MV-4-11 (cell line): ENCODE results near the gene TRMT11.
"Not testable (repeated sequence)": the region's sequence is repeated elsewhere in the genome, so short reads cannot be mapped to it uniquely, and the experiment has no call there.

Experiments used
- DNase-seq: peaks from one replicate; lab custom pipeline; 2025; lab: John Stamatoyannopoulos, UW

TRMT11 gene

DNA sequence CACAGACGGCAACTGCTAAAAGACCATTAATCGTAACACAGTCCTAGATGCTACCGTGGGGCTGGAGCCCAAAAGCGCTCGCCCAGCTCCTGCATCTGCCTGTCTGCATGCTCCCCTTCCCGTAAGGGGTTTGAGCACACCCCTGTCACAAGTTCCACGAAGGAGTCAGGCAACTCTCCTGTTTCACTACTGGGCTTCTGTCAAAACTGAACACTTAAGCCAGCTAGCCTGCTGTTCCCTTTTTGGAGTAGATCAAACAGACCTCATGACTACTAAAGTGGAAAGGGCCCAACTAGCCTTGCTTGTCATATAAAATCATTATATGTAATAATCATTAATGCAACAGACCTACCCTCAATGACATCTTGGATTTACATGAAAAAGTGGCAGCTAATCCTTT, 61.3 kb downstream of the TRMT11 start:
- DNase-seq = no peak

DNA sequence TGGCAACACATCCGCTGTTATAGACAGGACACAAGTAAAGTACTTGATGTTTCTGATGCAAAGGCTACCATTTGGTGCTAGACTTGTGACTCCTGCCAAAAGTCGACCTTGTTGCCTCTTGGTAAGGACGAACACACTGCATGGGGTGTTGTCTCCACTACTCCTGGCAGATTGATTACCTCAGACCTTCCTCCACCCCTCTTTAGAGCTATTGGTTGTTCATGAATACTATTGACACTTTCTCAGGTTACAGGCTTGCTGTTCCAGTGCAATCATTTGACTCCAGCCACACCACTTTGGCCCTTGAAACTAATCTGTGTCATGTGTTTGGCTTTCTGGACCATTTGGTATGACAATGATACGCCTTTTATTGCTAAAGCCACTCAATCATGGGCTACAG, 62.3 kb downstream of the TRMT11 start:
- DNase-seq = no peak

DNA sequence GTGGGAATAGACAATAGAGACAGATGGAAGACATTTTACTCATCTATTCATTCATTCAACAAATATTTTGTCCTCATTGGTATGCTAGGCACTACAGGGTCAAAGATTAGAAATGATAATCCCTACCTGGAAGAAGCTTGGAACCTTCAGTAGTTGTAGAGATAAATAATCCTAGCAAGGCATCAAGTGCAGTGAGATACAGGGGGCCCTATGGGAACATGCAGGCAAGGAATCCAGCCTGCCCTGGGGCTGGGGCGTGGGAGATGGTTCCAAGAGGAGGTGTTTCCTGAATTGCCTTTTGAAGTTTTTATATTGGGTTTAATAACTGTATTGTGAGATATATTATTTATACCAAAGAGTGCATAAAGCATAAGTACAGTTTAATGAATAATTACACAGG, 64.5 kb downstream of the TRMT11 start:
- no peak for DNase-seq

DNA sequence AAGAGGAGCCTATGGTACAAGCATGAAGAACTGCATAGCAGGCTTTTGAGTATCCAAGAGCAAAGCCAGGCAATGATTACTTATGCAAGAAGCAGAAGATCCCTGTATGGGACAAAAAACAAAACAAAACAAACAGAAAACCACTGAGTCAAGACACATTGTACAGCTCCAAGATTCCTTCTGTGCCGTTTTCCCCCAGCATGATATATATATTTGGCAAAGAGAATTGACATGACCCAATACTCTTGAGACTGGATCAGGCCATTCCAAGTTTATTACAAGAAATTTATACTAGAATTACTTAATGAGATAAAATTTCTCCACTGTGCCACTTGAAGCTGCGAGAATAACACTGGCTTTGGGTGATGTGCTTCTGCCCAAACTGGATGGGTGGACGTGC, 65.5 kb downstream of the TRMT11 start:
- DNase-seq = no peak

DNA sequence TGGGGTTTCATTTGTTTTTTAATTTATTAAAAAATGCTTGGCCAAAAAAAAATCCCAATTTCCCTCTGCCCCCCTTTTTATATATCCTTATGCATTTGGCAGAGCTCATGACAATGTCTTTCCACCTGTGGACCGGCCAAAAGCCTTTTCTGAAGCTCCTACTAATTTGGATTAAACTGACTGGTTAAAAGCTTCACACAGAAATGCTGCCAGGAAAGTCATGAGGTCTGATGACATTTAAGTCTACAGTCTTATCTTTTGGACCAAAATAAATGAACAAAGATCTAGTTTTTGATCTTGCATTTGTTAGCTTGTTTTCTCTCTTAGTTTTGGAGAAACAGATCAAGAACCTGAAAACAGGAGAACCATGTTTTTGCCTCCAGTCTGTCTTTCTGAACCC, 66.1 kb downstream of the TRMT11 start:
- no peak for DNase-seq

DNA sequence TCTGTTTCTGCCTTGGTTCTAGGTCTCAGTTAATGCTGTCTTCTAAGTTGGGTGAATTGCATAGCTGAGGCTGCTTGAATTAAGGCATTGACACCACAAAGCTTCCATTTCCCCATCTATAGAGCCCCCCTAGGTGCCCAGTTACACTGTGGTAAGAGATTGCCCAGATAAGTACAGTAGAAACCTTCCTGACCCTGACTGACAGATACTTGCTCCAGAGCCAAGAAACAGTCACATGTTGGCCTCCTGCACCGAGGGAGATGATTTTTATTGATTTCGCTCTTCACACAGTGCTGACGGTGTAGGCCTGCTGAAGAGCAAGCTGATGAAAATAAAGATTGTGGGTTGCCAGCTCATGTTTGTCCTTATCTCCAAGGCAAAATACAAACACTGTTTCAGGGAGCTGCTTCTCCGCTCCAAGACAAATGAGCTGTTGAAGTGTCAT, 67.9 kb downstream of the TRMT11 start:
- DNase-seq = peak; percentile 19

DNA sequence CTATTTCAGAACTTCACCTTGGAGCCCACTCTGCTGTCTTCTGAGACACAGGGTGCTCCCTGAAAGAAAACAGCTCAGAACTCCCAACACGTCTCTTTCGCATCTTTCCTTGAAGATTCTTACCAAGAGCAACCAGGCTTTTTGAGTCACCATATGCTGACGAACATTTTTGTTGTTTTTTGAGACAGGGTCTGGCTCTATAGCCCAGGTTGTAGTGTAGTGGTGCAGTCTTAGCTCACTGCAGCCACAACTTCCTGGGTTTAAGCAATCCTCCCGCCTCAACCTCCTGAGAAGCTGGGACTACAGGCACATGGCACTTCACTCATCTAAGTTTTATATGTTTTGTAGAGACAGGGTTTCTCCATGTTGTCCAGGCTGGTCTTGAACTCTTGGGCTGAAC, 68.5 kb downstream of the TRMT11 start:
- peak; percentile 45 for DNase-seq

DNA sequence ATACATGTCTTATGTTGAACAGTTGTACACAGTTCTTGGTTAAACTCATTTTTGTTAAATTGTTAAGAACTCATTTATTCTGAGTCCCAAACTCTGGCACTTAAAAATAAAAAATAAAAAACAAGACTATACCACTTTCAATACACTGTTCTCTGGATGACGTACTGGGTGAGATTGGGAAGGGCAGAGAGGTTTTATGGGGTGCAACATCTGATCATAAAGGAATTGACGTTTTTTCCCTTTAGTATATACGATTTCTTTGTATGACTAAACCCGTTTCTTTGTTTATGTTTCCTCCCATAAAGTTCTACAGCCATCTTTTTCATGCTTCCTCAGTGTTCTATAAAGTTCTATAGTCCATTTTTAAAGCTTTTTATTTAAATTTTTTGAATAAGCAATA, 69.1 kb downstream of the TRMT11 start:
- DNase-seq = no peak

DNA sequence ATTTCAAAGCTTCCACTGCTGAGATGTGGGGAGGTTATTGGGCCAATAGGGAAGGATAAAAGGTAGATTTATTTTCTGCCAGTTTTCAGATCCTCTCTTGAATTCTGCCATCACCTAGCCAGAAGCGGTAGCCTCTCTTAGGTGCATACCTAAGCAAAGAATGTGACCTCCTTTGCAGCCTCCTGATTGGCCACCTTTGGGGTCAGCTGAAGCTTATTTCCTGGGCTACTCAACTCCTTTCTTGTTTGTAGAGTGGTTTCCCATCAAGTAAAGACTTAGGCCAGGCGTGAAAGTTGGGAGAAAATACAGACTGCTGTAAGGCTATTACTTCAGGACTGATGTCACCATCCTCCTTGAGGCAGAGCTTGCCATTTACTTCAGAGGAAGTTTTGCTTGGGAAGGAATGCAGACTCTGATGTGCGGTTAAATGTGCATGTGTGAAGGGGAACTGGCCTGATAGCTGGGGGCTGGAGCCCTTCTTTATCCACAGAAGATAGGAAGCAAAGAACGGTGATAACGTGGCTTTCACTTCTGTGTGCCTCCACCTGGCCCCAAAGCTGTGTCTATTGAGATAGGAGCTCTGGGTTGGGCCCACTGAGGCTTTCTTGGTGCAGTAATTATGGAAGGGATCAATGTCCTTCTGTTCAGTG, 70.1 kb downstream of the TRMT11 start:
- DNase-seq = no peak

DNA sequence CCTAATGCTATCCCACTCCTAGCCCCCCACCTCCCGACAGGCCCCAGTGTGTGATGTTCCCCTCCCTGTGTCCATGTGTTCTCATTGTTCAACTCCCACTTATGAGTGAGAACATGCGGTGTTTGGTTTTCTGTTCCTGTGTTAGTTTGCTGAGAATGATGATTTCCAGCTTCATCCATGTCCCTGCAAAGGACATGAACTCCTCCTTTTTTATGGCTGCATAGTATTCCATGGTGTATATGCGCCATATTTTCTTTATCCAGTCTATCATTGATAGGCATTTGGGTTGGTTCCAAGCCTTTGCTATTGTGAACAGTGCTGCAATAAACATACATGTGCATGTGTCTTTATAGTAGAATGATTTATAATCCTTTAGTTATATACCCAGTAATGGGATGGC, 71.7 kb downstream of the TRMT11 start:
- DNase-seq = not testable (repeated sequence)

DNA sequence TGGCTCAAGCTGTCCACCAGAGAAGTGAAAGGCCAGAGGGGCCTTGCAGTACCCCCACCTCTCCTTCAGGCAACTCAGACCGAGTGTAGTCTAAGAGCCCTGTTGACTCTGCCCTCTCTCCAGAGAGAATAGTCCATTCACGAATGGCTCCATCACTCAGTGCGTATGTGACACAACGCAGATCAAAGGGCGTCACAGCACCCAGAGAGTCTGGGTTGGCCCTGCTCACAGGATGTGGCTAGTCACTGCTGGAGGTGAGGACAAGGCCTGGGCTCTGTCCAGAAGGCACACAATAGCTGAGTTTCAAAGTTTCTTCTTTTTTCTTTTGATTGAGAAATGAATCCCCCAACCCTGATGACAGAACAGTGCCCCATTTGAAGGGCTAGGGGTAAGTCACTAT, 74.1 kb downstream of the TRMT11 start:
- DNase-seq = peak; percentile 2

DNA sequence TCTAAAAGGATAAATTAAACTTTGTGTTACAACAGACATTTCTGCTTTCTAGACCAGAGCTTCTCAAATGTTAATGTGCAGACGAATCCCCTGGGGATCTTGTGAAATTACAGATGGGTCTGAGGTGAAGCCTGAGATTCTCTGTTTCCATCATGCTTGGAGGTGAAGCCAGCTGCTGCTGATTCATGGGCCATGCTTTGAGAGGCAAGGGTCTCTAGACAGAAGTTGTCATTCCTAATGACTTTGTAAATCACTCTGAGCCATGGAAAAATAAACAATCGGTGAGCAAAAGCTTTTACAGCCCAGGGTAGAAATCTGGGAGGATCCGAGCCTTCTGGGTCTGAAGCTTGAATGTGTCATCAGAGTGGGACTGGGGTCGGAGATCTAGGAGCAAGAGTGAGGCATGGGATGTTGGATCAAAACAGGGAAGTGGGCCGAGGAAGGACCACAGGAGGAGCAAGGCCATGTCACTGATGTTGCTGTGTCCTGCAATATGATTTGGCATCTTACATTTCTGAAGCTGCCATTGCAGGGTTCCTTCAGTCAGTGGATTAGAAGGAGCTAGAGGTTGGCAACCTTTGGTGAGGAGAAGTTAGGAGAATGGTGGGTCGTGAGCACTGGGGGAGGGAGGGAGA, 77.3 kb downstream of the TRMT11 start:
- DNase-seq = peak; percentile 4

DNA sequence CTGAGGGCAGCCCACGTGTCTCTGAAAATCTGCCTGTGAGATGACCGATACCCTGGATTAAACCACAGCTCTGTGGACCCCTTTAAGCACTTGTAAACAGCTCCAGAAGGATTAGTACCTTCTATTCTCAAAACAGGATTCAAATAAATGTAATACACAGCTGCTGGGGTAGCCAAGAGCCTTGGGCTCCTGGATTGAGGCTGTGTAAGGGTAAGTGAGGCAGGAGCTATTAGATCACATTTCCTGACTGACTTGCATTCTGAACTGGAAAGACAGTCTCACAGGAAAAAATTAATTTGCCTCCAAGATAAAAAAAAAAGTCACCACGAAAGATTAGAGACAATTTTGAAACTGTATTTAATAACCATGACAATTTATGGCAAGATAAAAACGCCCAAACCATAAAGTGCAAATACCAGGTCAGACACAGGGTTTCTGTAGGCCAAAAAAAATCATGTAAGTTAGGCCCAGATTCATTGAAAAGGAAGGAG, 78.0 kb downstream of the TRMT11 start:
- no peak for DNase-seq

DNA sequence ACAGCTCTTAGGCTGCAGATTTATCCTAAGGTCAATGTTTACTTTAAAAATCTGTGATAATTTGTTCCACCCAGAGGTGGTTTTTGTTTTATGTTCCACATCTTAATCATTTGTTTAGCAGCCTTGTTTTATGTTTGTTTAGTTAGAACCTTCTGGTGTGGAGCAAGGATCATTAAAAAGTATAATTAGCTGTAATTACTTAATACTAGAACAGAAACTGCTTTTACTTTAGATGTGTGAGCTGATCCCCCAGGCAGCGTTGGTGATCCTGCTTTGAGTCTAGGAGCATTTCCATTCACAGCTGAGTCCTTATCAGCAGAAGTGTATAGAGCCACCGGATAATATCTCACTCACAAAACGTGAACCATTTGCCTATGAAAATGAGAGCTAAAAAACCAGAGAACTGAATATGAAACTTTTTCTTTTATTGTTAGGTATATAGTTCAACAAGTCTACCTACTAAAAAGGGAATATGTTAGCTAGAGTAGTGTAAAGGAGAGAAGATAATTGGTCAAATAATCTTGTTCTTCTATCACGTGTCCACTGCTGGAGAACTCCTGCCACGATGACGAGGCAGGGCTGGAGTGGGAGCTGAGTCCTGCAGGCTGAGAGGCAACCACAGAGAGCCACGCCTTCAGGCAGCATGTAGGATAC, 78.5 kb downstream of the TRMT11 start:
- no peak for DNase-seq

DNA sequence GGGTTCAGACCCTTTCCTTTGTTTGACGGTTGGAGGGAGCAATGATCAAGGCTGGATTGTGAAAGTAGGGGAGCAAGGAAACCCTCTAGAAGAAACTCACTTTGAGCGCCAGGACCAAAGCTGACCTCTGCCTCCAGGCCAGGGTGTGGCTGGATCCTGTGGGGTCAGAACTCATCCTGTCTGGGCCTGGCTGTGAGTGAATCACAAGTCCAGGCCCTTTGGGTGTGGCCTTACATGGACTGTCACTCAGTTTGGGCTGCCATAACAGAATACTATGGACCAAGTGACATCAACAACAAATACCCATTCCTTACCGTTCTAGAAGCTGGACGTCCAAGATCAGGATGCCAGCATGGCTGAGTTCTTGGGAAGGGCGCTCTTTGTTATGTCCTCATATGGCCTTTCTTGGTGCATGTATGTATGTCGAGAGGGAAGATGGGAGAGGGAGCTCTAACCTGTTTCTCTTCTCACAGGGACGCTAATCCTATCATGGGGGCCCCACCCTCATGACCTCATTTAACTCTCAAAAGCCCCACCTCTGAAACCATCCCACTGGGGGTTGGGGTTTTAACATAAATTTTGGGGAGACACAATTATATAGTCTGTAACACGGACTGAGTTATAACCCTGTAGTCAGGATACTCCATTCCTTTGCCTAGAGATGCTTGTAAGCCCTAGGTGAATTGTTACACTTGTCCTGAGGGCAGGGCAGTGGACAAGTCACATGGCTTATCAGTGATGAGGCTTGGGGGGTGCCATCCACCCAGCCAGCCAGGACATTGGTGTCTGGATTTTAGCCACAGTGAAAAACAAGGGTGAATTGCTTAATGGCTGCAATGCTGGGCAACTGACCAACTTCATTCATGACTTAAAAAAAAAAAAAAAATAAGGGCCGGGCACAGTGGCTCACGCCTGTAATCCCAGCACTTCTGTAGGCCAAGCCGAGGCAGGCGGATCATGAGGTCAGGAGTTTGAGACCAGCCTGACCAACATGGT, 80.0 kb downstream of the TRMT11 start:
- no peak for DNase-seq

DNA sequence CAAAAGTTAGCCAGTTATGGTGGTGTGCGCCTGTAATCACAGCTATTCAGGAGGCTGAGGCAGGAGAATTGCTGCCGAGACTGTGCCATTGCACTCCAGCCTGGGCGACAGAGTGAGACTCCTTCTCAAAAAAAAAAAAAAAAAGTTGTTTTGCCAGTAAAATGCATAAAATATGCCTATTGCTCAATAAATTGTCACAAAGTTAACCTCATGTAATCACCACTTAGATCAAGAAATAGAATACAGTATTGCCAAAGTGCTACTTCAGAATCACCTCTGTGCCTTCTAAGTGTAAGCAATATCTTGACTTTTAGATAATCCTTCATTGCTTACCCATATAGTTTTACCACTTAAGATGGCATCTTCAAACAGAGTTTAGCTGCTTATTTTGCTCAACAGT, 80.7 kb downstream of the TRMT11 start:
- DNase-seq = no peak

DNA sequence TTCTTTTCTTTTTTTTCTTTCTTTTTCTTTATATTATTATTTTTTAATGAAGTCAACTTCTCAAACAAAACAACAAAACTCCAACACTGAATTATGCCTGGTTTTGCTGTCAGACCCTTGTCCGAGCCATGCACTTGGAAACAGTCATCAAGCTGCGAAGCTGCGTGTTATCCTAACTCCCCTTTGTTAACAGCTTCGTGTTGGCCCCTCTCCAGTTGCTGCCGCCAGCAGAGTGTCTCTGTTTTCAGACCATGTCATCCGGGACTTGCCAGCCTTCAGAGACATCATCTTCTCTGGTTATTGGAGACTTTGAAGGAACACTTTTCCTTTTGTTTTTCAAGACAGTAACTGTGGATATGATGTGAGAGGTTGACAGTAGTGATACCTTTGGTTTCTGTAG, 83.1 kb downstream of the TRMT11 start:
- DNase-seq = no peak

DNA sequence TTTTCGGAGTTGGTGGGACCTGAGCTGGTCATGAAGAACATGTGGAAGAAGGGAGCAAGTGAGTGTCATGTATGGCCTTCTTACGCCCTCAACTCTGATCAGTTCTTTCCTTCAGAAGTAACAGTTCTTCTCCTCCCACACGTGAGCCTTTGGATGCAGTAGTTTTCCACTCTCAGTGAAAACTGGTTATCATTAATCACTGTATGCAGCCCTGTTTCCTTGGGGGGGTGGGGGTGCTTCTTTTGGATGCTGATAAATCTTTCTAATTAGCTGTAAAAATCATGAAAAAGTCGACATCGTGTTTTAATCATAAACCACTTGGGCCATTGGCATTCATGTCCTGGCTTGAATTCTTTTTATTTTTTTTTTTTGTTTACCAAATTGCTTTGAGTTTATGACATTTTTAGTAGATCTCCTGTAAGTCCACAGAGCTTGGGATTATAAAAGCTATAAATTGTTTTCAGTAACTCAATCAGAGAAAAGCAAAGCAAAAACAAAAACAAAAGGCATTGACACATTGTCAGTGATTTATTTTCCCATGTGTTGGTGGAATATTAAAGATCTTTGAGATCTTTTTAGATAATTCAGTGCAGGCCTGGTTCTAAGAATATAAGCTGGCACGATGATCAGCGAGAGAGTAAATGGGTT, 84.8 kb downstream of the TRMT11 start:
- DNase-seq = no peak

DNA sequence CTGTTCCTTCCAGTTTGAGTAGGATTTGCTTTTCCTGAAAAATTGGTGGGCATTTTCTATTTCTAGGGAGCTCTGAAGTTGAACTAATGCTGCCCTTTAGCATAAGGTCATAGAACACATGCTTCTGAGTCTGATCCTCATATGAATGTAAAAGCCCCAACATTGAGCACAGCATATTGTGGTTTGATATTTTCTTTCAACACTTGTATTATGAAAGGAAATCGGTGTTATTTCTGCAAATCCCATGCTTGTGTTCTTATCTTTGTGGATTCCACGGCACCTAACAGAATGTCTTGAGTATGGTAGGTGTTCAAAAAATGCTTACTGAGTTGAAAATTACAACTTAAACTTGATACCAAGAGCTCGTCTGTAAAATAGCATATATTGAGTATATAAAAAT, 85.8 kb downstream of the TRMT11 start:
- DNase-seq = no peak

DNA sequence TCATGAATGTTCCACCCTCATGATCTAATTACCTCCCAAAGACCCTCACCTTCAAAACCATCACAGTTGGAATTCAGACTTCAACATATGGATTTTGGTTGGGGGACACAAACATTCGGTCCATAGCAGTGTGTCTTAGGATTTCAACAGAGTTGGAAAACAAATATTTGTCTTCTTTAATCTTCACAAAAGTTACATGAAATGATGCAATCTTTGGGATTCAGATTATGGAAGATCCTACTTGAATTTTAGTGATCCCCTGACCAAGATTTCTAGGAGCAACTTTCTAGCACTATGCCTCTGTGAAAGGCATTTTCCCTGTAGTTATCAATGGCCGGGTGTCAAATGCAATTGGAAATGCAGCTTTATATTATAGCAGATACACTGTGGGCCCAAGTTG, 86.5 kb downstream of the TRMT11 start:
- no peak for DNase-seq

DNA sequence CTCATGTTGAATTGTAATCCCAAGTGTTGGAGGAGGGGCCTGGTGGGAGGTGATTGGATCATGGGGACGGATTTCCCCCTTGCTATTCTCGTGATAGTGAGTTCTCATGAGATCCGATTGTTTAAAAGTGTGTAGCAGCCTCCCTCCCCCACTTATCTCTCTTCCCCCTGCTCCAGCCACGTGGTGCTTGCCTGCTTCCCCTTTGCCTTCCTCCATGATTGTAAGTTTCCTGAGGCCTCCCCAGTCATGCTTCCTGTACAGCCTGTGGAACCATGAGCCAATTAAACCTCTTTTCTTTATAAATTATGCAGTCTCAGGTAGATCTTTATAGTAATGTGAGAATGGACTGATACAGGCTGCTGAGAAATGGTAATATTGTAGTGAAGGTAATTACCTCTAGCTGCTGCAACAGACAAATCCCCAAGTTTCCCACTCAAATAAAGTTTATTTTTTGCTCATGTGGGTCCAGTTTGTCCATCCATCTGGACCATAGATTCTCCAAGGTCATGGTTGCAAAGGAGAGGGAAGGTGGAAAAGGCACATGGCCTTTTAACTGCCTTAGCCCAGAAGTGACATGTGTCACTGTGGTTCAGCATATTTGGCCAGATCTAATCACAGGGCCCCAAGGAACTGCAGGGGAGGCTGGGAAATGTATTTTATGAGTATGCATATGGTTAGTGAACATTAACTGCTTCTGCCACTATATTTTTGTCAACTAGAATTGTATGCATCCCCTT, 89.2 kb downstream of the TRMT11 start:
- no peak for DNase-seq
